Stimulated activated naive CD8-positive, alpha-beta T cell treated with anti-CD3 and anti-CD28 coated beads, Interleukin-15, amount 100 ng/mL, for 72 hours (primary cell): Measurements from ENCODE around the gene SLC9A7.
"Not testable (repeated sequence)": the region's sequence is repeated elsewhere in the genome, so short reads cannot be mapped to it uniquely, and the experiment has no call there.

Source experiments
- ATAC-seq: fragments of 150-1000 bp; cut with Tn5 transposase; 2 replicates; pipeline ENCODE4 v1.10.0; 2021; ENCODE audit warnings: mild to moderate bottlenecking, moderate library complexity
- DNase-seq, 2 donors: peaks; one replicate each; pipeline ENCODE4 v3.0.0; 2021 to 2022
- H3K27ac Mint-ChIP-seq, 2 donors: one replicate each; pipeline ENCODE4 v1.8.0; 2022; ENCODE audit warnings: mild to moderate bottlenecking in 2 of 2, mixed read lengths in 2 of 2, moderate library complexity in 2 of 2
- H3K27me3 Mint-ChIP-seq: one replicate; pipeline ENCODE4 v1.8.0; 2022; ENCODE audit warnings: mixed read lengths
- H3K4me1 Mint-ChIP-seq: one replicate; pipeline ENCODE4 v1.8.0; 2022; ENCODE audit warnings: mild to moderate bottlenecking, mixed read lengths
- H3K4me3 Mint-ChIP-seq, 2 donors: one replicate each; pipeline ENCODE4 v1.8.0; 2022; ENCODE audit warnings: mild to moderate bottlenecking in 2 of 2, mixed read lengths in 2 of 2, moderate library complexity in 1 of 2
- H3K9me3 Mint-ChIP-seq, 2 donors: one replicate each; pipeline ENCODE4 v1.8.0; 2022; ENCODE audit warnings: mixed read lengths in 2 of 2

The SLC9A7 gene

DNA sequence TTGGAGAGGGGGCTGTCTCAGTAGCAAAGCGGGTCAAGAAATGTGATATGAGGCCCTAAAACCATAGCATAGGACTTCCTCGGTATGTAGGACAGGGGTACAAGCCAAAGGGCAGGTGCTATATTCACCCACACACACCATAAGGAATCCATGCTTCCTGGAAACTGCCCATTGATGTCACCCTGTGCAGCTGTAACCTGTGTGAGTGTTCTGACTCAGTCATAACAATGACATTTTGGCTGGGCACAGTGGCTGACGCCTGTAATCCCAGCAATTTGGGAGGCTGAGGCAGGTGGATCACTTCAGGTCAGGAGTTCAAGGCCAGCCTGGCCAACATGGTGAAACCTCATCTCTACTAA lies 35.4 kb downstream of the SLC9A7 start:
- ATAC-seq = peak; percentile 60
- Mint-ChIP-seq H3K4me1 (peaks cover 20% of the 10 kb centered on the region), H3K27ac (peak overlapping the region in 1 of 2 donors; percentile 92)
- not testable (repeated sequence) for H3K27me3 Mint-ChIP-seq, H3K4me3 Mint-ChIP-seq, H3K9me3 Mint-ChIP-seq, DNase-seq

DNA sequence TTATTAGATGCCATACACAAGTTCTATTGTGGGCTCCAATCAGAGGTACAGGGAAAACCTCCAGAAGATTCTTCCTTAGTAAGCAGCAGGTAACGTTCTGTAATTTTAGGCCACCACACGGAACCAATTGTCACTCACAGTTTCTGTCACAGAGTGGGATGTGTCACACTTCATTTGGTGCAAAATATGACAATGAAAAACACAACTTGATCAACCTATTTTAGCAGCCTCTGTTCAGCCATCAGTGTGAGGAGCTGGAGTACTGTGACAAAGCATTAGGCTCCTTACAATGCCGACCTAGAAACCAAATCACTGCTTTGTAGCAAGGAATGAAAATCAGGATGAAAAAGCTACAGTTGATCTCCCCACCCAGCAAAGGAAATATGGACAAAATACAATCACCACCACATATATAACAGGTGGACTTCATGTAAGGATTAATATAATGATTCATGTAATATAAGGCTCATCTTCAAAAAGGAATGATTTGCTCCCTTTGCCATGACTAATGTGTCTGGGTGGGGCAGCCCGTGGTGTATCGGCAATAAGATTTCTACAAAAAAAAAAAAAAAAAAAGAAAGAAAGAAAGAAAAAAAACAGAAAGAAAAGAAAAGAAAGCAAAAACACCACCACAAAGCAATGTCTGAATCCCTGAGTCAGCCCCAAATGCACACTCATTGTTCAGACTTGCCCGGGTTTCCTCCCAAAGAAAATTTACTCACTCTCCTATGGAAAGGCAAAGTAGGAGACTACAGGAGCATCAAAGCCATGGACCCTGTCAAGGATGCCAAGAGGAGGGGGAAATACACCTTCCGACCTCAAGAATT lies 36.0 kb downstream of the SLC9A7 start:
- no peak for DNase-seq
- peaks cover 0 to 5% of the 10 kb centered on the region in 2 donors for H3K9me3 Mint-ChIP-seq
- no peak overlapping the region for H3K4me3 Mint-ChIP-seq
- H3K4me1 Mint-ChIP-seq = peaks cover 20% of the 10 kb centered on the region
- H3K27me3 Mint-ChIP-seq = no peaks in the 10 kb centered on the region
- peak overlapping the region in 1 of 2 donors; percentile 92 for H3K27ac Mint-ChIP-seq
- no peak for ATAC-seq

DNA sequence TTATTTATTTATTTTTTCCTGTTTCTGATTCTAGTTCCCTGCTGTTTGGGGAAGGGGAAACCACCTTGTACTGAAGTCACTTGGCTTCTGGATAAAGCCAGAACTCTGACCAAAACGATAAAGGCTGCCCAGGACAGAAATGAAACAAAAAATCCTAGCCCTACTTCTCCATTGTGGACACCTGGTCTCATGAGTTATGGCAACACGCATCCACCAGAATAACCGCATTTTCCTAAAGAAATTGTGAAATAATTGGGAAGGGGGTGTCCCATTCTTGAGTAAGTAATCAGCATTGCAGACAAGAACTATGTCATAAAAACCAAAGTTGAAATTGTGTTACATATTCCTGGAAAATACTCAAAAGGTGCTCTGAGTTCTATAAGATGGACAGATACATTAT lies 42.1 kb downstream of the SLC9A7 start:
- Mint-ChIP-seq H3K4me1 (peaks cover 45% of the 10 kb centered on the region), H3K27ac (no peak overlapping the region)

DNA sequence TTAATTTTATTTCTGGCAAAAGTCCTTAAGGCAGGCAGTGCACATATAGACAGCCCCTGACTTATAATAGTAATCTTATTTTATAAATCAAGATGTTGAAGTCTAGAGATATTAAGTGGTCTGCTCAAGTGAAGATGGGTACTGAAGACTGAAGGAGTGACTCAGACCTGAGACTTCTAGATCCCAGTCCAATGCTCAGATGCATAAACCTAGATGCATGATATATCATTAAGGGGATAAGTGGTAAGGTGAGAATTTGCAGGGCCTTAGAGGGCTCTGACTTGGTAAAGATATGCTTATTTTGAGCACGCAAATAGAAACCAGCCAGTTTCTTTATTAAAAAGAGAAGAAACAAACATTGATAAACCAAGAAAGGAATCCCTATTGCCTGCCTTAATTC lies 42.9 kb downstream of the SLC9A7 start:
- Mint-ChIP-seq H3K27ac (no peak overlapping the region), H3K4me1 (peaks cover 53% of the 10 kb centered on the region), H3K9me3 (no peaks in the 10 kb centered on the region), H3K4me3 (peak overlapping the region in 1 of 2 donors; percentile 26), H3K27me3 (no peaks in the 10 kb centered on the region)
- ATAC-seq (peak; percentile 40), DNase-seq (no peak)

More for the DNA sequence above, 42.1 kb downstream of the SLC9A7 start:
- DNase-seq = no peak
- Mint-ChIP-seq H3K27me3 (no peaks in the 10 kb centered on the region), H3K4me3 (no peak overlapping the region), H3K9me3 (no peaks in the 10 kb centered on the region)
- ATAC-seq = no peak

DNA sequence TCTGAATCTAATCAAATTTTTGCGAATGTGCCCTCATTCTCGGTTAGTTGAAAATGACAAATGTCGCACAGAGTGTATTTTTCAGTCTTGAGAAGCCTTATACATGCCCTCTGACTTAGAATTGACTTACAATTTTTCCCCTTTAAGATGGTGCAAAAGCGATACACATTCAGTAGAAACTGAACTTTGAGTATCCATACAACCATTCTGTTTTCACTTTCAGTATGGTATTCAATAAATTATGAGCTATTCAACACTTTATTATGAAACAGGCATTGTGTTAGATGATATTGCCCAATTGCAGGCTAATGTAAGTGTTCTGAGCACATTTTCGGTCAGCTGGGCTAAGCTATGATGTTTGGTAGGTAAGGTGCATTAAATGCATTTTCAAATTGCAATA lies 43.4 kb downstream of the SLC9A7 start:
- Mint-ChIP-seq H3K4me3 (no peak overlapping the region), H3K27ac (no peak overlapping the region), H3K4me1 (peaks cover 55% of the 10 kb centered on the region)

DNA sequence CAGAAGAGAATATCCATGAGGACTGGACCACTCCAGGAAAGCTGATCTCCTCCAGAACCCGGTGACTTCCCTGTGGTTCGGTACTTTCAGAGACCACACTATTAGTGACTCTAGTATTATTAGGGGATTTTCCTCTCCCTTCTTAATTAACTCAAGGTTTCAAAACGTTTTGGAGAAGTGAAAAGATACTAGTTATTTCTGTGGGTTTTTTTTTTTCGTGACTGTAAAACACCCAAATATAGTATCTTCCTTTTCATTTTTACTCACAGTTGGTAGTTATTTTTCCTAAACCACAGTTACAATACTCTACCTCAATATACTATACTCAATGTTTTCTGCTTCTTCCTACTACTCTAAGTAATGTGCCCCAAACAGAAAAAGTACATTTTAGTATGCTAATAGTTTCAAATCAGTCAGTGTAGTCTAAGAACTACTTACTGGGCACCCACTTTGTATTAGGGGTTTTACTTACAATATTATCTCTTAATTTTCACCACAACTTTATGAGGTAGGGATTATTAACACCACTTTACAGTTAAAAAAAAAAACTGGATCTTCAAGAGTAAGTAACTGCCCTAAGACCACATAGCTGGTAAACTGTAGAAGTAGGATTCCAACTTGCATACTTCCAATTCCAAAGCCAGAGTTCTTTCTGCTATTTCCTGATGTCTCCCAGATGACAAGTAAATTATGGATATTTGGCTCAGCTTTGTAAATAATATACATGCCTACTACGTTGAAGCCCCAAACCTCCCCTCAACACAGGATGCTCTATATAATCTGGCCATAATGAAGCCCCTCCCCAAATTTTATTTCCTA lies 45.0 kb downstream of the SLC9A7 start:
- Mint-ChIP-seq H3K9me3 (no peaks in the 10 kb centered on the region), H3K27ac (peak overlapping the region in 1 of 2 donors; percentile 43), H3K4me1 (peaks cover 63% of the 10 kb centered on the region), H3K27me3 (no peaks in the 10 kb centered on the region), H3K4me3 (peak overlapping the region in 1 of 2 donors; percentile 55)
- ATAC-seq (peak; percentile 75), DNase-seq (no peak)

More for the DNA sequence above, 43.4 kb downstream of the SLC9A7 start:
- no peak for DNase-seq
- no peaks in the 10 kb centered on the region for H3K9me3 Mint-ChIP-seq
- H3K27me3 Mint-ChIP-seq = no peaks in the 10 kb centered on the region
- peak; percentile 63 for ATAC-seq

DNA sequence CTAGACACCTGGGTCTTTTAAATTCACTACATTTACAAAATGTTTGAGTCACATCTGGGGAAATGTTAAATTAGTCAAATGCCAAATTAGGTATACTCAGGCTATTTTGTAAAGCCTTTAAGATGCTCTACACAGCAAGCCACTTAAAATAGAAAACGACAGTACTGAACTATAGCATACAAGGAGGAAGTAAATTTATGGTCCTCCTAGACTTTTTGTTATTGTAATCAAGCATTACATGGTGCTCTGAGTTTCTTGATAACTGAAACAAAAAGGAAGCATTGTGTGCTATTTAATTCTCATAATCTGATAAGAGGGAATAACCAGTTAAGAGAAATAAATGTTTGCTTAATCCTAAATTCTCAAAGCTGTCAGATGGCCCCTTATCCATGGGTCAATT lies 46.2 kb downstream of the SLC9A7 start:
- H3K4me1 Mint-ChIP-seq = peaks cover 63% of the 10 kb centered on the region

DNA sequence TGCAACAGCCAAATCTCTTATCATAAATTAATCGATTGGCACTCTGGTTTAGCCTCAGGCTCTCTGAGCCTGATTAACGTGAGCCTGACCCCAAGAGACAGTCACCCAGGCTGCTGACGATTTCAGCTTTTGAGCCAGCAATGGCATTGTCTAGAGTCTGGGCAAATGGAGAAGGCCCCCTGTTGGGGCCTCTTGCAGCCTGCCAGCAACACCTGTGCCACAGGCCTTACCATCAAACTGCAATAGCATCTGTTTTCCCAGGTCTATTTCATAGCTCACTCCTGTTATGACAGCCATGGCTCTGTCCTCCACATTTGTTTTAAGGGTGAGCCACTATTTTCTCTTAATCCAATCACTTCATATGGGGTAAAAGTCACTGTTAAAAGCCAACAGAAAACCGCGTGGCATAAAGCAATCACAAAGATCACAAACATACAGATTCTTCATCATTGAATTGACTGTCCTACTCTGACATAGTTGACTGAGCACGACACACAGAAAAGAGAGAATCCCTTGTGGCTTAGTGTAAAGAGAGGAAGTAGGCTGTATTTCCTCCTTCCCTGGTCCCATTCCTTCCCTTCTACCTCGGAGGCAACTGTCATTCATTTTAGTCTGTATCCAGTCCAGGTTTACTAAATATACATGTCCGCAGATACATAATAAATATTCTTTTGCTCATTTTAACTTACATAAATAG lies 47.8 kb downstream of the SLC9A7 start:
- H3K27me3 Mint-ChIP-seq = no peaks in the 10 kb centered on the region
- H3K4me3 Mint-ChIP-seq = peak overlapping the region; percentile 29 to 48
- ATAC-seq (peak; percentile 71), DNase-seq (peak in 1 of 2 donors; percentile 9)
- peak overlapping the region in 1 of 2 donors; percentile 42 for H3K27ac Mint-ChIP-seq
- peaks cover 0 to 4% of the 10 kb centered on the region in 2 donors for H3K9me3 Mint-ChIP-seq
- peaks cover 68% of the 10 kb centered on the region for H3K4me1 Mint-ChIP-seq

More for the DNA sequence above, 46.2 kb downstream of the SLC9A7 start:
- Mint-ChIP-seq H3K9me3 (peaks cover 0 to 4% of the 10 kb centered on the region in 2 donors), H3K27me3 (no peaks in the 10 kb centered on the region), H3K27ac (no peak overlapping the region), H3K4me3 (no peak overlapping the region)
- DNase-seq (no peak), ATAC-seq (no peak)

DNA sequence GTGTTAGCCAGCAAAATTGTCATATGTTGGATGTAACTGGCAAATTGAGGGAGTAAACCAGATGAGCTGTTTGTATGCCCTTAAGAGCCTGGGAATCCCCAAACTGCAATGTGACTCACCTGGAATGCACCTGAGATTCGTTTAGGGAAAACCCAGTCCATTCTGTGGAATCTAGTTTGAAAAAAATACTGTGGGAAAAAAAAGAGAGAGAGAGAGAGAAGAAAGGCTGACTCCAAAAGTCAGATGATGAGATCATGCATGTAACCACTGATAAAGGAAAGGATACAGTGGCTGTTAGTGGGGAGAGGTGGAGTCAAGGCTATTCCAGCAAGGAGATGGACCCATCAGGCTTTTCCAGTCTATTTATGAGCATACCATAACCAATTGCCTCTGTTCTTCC lies 48.5 kb downstream of the SLC9A7 start:
- Mint-ChIP-seq H3K4me1 (peaks cover 73% of the 10 kb centered on the region), H3K9me3 (peaks cover 0 to 4% of the 10 kb centered on the region in 2 donors), H3K27ac (peak overlapping the region in 1 of 2 donors; percentile 42), H3K27me3 (no peaks in the 10 kb centered on the region), H3K4me3 (peak overlapping the region; percentile 48 to 49)
- ATAC-seq (peak; percentile 36), DNase-seq (no peak)

DNA sequence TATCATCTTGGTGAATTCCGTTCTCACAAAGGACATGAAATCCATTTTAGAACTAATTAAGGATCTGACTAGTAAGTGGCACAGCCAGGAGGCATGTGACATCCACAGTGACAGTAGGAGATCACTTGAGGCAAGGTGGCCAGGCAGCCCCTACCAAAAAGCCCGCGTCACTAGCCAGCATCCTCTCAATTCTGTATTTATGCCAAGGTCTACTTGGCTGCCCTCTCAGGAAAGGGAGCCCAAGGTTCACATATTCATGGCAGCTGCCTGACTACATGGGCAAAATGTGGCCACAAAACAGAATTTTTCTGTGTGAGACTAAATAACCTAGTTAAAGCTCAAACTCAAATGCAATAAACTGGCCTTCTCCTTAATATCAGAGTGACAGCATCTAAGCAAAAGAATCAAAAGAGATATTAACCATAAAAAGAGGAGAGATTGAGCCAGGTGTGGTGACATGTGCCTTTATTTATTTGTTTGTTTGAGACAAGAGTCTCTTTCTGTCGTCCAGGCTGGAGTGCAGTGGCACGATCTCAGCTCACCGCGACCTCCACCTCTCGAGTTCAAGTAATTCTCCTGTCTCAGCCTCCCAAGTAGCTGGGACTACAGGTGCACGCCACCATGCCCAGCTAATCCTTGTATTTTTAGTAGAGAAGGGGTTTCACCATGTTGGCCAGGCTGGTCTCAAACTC lies 51.5 kb downstream of the SLC9A7 start:
- Mint-ChIP-seq H3K27ac (no peak overlapping the region), H3K9me3 (peaks cover 0 to 4% of the 10 kb centered on the region in 2 donors), H3K4me1 (peaks cover 68% of the 10 kb centered on the region), H3K27me3 (no peaks in the 10 kb centered on the region), H3K4me3 (no peak overlapping the region)
- no peak for ATAC-seq
- no peak for DNase-seq

DNA sequence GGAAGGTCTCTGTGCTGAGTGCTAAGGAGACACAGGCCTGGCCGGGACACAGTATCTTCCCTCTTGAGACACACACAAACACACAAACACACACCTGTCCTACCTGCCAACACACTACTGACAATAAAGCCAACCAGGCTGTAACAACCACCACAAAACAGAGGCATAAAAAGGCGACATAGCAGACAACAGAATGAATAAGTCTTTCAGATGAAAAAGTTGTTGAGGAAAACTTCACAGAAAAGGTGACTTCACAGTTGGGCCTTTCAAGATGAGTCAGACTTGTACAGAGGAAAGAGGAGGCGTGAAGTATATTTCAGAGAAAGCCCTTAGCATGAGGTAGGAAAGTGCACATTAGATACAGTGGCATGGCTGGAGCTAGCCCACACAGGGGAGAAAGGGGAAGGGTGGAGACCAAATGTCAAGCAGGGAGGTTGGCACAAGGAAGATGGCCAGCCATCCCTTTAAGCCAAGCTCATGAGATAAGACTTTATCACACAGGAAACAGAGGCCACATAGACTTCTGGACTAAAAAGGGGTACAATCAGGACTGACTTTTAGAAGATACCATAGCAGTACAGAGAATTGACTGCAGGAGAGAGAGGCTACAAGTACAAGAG lies 54.0 kb downstream of the SLC9A7 start:
- peaks cover 50% of the 10 kb centered on the region for H3K4me1 Mint-ChIP-seq

DNA sequence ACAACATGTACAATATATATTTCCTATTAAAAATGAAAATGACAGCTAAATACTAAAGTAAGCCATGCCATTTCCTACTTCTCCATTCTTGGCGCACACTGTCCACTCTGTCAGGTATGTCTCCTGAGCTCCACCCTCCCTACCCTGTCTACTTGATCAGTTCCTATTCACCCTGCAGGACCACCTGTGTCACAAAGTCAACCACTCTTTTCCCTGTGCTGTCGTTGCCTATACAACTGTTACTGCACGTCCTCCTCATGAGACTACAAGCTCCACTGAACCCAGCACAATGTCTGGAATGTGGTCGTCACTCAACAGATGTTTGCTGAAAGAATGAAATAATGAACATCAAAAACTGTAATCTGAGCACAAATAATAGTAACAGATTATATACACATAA lies 54.9 kb downstream of the SLC9A7 start:
- Mint-ChIP-seq H3K27ac (no peak overlapping the region), H3K4me3 (no peak overlapping the region), H3K9me3 (peaks cover 0 to 4% of the 10 kb centered on the region in 2 donors), H3K4me1 (peaks cover 45% of the 10 kb centered on the region), H3K27me3 (no peaks in the 10 kb centered on the region)
- no peak for ATAC-seq
- DNase-seq = no peak

More for the DNA sequence above, 54.0 kb downstream of the SLC9A7 start:
- Mint-ChIP-seq H3K27me3 (no peaks in the 10 kb centered on the region), H3K27ac (peak overlapping the region; percentile 45 to 93), H3K4me3 (peak overlapping the region; percentile 49 to 60), H3K9me3 (peaks cover 0 to 4% of the 10 kb centered on the region in 2 donors)
- ATAC-seq (peak; percentile 99), DNase-seq (peak; percentile 26 to 37)

DNA sequence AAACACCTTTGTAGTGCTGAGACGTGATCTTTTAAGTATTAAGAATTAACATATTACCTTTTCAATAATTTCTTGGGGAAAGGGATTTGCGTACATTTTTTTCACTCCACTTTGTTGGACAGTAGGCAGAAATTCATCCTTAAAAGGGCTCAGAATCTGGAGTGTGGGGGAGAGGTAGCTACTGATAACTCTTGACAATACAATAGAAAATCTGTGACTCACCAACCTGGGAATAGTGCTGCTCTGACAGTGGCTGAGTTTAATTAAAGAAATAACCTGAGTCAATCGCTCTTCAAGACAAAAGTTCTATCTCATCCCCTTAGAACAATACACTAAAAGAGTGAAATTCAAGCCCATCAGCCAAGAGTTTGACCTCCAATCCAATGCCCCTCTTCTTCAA lies 60.2 kb downstream of the SLC9A7 start:
- no peaks in the 10 kb centered on the region for H3K9me3 Mint-ChIP-seq
- ATAC-seq = no peak
- DNase-seq = no peak
- no peak overlapping the region for H3K27ac Mint-ChIP-seq
- H3K27me3 Mint-ChIP-seq = no peaks in the 10 kb centered on the region
- H3K4me1 Mint-ChIP-seq = peaks cover 13% of the 10 kb centered on the region
- H3K4me3 Mint-ChIP-seq = no peak overlapping the region

DNA sequence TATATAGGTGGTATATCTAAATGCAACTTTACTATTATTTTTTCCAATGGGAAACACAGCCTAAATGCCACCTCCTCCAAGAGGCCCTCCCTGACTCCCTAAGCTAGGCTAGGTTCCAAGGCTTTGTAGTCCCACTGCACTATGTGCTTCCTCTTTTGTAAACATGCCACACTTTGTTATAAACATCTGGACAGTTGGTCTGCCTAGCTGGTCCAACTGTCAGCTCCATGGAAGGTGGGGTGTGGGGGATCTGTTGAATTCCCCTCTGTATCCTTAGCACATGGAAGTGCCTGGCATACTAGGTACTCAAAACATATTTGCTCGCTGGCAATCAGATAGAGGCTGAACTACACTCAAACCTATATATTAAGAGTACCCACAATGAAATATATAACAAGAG lies 63.4 kb downstream of the SLC9A7 start:
- no peaks in the 10 kb centered on the region for H3K27me3 Mint-ChIP-seq
- DNase-seq (no peak), ATAC-seq (no peak)

More for the DNA sequence above, 63.4 kb downstream of the SLC9A7 start:
- Mint-ChIP-seq H3K9me3 (no peaks in the 10 kb centered on the region), H3K27ac (no peak overlapping the region), H3K4me1 (peaks cover 6% of the 10 kb centered on the region), H3K4me3 (no peak overlapping the region)
